Naive B cell (primary cell): ENCODE results near the gene IFIT3. TPM values are rescaled to one million over a fixed set of nuclear protein-coding genes. Genes with fewer than 3 reads are reported as not detected.
A peak's percentile ranks its signal among the peaks of the same experiment; 100 is the strongest.

Source experiments
- ATAC-seq, 2 donors: fragments of 150-1000 bp; cut with Tn5 transposase; 2 replicates each; pipeline ENCODE4 v1.10.0; 2021; ENCODE audit warnings: low read depth in 2 of 2, mild to moderate bottlenecking in 2 of 2, moderate library complexity in 2 of 2
- DNase-seq: peaks from one replicate; pipeline ENCODE4 v3.0.0; 2022
- H3K27ac Mint-ChIP-seq, 6 donors: one replicate each; pipeline ENCODE4 v1.8.0; 2020 to 2022; ENCODE audit warnings: mild to moderate bottlenecking in 6 of 6, mixed read lengths in 6 of 6, moderate library complexity in 5 of 6, inconsistent platforms in 2 of 6
- H3K27me3 Mint-ChIP-seq, 3 donors: one replicate each; pipeline ENCODE4 v1.8.0; 2021 to 2022; ENCODE audit warnings: mixed read lengths in 3 of 3, mild to moderate bottlenecking in 1 of 3
- H3K36me3 Mint-ChIP-seq, 2 donors: one replicate each; pipeline ENCODE4 v1.8.0; 2020 to 2022; ENCODE audit warnings: mixed read lengths in 2 of 2, inconsistent platforms in 1 of 2, mild to moderate bottlenecking in 1 of 2
- H3K4me1 Mint-ChIP-seq, 3 donors: one replicate each; pipeline ENCODE4 v1.8.0; 2020 to 2022; ENCODE audit warnings: mixed read lengths in 3 of 3, inconsistent platforms in 1 of 3, mild to moderate bottlenecking in 1 of 3, moderate library complexity in 1 of 3
- H3K4me3 Mint-ChIP-seq, 8 donors: one replicate each; pipeline ENCODE4 v1.8.0; 2020 to 2022; ENCODE audit warnings: mild to moderate bottlenecking in 8 of 8, mixed read lengths in 8 of 8, moderate library complexity in 8 of 8, inconsistent platforms in 2 of 8
- H3K9me3 Mint-ChIP-seq, 7 donors: one replicate each; pipeline ENCODE4 v1.8.0; 2020 to 2022; ENCODE audit warnings: mixed read lengths in 7 of 7, mild to moderate bottlenecking in 5 of 7, inconsistent platforms in 2 of 7, moderate library complexity in 1 of 7
- polyA plus RNA-seq, 6 donors: library from polyadenylated mRNA; unstranded; fragments of 300-500 nt; fragmentation: Illumina TruSeq; gene quantifications; one replicate each; pipeline ENCODE4 v1.2.3, GENCODE V29; 2021; ENCODE audit warnings: low read depth in 6 of 6

IFIT3 gene
- polyA plus RNA-seq, 6 donors from 2014 or later, result 3.5 to 27.2 (median 7.3) TPM

DNA sequence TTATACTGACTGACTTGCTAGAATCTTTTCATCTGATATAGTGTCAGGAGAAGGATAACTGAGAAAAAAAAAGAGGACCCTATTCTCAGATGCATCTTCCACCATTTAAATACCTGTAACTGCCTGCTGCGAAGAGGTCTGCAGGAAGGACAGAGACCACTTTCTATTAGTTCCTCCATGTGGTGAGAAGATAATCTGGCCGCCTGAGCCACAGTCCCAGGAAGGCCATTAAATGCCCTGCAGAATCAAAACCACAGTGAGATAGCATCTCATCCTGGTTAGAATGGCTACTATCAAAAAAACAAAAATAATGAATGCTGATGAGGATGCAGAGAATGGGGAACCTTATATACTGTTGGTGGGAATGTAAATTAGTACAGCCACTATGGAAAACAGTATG, 30.2 kb downstream of the IFIT3 start:
- H3K36me3 Mint-ChIP-seq, result peaks cover 10 to 11% of the 10 kb centered on the region in 2 donors
- H3K27ac Mint-ChIP-seq, result peak overlapping the region in 1 of 6 donors; percentile 61
- H3K9me3 Mint-ChIP-seq, result peaks cover 0 to 13% (median 4%) of the 10 kb centered on the region in 7 donors
- H3K4me3 Mint-ChIP-seq, result no peak overlapping the region
- DNase-seq (no peak), ATAC-seq (no peak)
- no peaks in the 10 kb centered on the region for H3K4me1 Mint-ChIP-seq
- no peaks in the 10 kb centered on the region for H3K27me3 Mint-ChIP-seq

DNA sequence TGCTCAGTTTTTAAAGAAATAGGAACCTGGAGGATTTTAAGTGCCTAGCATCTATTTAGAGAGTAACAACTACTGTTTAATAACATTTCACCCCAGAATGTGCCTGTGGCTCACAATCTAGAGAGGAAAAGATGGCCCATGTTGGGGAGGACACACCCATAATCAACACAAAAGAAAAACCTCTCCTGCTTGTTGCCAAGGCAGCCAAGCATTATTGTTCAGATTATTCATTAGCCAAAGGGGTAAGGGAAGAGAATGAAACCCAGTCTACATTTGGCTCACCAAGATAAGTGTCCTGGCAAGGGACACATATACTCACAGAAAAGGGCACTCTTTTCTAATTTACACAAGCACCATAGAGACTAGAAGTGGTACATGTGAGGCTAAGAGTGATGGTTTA, 32.4 kb downstream of the IFIT3 start:
- H3K36me3 Mint-ChIP-seq, result no peaks in the 10 kb centered on the region
- H3K4me1 Mint-ChIP-seq, result peaks cover 4 to 11% (median 5%) of the 10 kb centered on the region in 3 donors
- no peaks in the 10 kb centered on the region for H3K27me3 Mint-ChIP-seq
- H3K4me3 Mint-ChIP-seq, result no peak overlapping the region
- no peaks in the 10 kb centered on the region for H3K9me3 Mint-ChIP-seq
- ATAC-seq, result no peak
- no peak for DNase-seq
- H3K27ac Mint-ChIP-seq, result no peak overlapping the region

DNA sequence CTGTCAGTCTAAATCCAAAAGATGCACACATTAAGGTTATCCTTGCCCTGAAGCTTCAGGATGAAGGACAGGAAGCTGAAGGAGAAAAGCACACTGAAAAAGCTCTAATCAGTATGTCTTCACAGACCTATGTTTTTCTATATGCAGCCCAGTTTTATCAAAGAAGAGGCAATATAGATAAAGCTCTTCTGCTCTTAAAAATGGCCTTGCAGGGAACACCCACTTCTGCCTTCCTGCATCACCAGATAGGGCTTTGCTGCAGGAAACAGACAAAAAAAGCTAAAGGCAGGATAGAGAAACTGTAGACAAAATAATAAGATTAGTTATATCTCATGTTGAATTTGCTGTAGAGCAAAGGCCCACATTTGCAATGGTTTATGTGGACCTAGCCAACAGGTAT, 35.1 kb downstream of the IFIT3 start:
- Mint-ChIP-seq H3K27me3 (no peaks in the 10 kb centered on the region), H3K27ac (peak overlapping the region in 2 of 6 donors; percentile 16 to 31), H3K4me1 (peaks cover 4 to 11% (median 5%) of the 10 kb centered on the region in 3 donors), H3K9me3 (peaks cover 0 to 3% (median 0%) of the 10 kb centered on the region in 7 donors), H3K36me3 (no peaks in the 10 kb centered on the region), H3K4me3 (peak overlapping the region in 1 of 8 donors; percentile 13)
- DNase-seq, result no peak
- ATAC-seq, result no peak

DNA sequence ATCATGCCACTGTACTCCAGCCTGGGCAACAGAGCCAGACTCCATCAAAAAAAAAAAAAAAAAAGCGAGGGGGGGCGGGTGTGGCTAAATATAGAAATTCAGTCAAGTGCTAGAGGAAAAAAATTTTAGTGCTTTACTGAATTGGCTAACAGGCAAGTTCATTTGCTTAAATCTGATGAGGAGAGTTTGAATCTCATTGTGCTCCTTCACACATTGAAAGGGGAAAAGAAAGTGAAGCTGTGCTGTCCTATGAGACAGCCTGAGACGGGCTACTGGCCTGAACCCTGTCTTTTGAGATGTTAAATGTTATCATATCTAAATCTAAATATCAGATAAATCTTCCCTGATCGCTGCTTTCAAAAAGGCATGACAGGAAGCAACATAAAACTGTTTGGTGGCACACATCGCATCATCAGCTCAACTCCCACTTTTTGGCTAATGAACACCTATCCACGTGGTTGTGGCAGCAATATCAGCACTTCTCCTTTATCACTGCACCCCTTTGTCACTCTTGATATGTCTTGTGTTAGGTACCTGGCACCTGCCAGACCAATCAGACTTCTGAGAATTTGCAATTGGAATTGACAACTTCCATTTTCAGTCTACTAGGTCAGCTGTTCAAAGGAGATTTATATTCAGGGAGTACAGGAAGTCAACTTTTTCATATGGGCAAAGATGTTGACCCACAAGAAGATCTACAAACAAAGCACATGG, 36.1 kb downstream of the IFIT3 start:
- DNase-seq, result no peak

DNA sequence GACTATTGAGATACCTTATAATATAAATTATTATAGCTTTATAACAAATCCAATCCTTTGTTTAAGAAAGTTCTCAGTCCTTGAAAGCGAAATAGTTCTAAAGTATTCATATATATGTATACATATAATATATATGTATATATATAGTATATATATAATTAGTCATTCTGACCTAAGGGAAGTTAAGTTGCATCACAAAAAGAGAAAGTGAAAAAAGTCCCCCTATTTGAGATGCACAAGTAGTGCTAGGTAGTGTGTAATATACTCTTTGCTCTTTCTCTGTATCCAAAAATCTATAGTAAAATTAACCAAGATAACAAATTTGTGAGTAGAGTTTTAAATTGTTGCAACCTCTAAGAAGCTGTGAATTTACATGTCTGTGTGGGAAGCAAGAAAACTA, 36.7 kb downstream of the IFIT3 start:
- Mint-ChIP-seq H3K36me3 (no peaks in the 10 kb centered on the region), H3K27me3 (peaks cover 0 to under 1% (median 0%) of the 10 kb centered on the region in 3 donors), H3K4me3 (peak overlapping the region in 1 of 8 donors; percentile 7), H3K4me1 (peaks cover 7 to 13% (median 11%) of the 10 kb centered on the region in 3 donors), H3K9me3 (peaks cover 0 to 3% (median 0%) of the 10 kb centered on the region in 7 donors), H3K27ac (peak overlapping the region in 1 of 6 donors; percentile 7)
- DNase-seq (no peak), ATAC-seq (no peak)

More for the DNA sequence above, 36.1 kb downstream of the IFIT3 start:
- Mint-ChIP-seq H3K4me3 (peak overlapping the region in 2 of 8 donors; percentile 5 to 7), H3K9me3 (peaks cover 0 to 3% (median 0%) of the 10 kb centered on the region in 7 donors), H3K27me3 (no peaks in the 10 kb centered on the region), H3K36me3 (no peaks in the 10 kb centered on the region), H3K4me1 (peaks cover 4 to 11% (median 7%) of the 10 kb centered on the region in 3 donors), H3K27ac (peak overlapping the region in 4 of 6 donors; percentile 7 to 35 (median 16))
- peak; percentile 42 to 64 for ATAC-seq

DNA sequence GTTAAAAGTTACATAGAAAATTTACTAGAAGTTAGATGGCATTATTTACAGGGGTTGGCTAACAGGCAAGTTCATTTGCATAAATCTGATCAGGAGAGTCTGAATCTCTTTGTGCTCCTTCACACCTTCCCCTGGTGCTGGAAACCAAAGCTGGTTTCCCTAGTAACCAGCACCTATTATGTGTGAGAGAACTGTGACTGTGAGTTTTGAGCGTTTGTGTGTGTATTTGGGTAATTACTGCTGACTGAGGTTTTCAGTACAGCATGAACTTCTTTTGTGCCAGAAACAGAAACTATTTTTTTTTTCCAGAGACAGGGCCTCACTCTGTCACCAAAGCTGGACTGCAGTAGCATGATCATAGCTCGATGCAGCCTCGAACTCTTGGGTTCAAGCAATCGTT, 39.7 kb downstream of the IFIT3 start:
- Mint-ChIP-seq H3K36me3 (no peaks in the 10 kb centered on the region), H3K4me1 (peaks cover 8 to 14% (median 11%) of the 10 kb centered on the region in 3 donors), H3K9me3 (peaks cover 0 to 3% (median 0%) of the 10 kb centered on the region in 7 donors), H3K27me3 (peaks cover 0 to 5% (median 0%) of the 10 kb centered on the region in 3 donors), H3K27ac (no peak overlapping the region), H3K4me3 (no peak overlapping the region)
- DNase-seq, result no peak
- ATAC-seq, result no peak

DNA sequence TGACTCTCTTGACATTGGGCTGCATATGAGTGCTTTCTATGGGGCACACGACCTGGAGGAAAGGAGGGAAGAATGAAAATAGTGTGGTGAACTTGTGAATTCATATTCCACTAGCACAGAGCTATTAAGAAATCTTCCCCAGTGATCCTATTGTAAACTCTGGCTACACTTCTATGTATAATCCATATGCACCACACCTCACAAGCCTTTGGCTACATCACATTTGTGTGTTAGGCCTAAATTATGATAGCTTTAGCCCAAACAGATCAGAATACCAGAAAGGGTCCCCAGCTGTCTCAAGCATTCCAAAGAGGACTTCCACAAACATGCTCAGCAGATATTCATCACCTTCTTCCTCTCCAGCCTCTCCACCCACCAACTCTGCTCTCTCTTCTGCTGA, 40.3 kb downstream of the IFIT3 start:
- ATAC-seq (no peak), DNase-seq (no peak)
- Mint-ChIP-seq H3K36me3 (no peaks in the 10 kb centered on the region), H3K4me1 (peaks cover 8 to 14% (median 10%) of the 10 kb centered on the region in 3 donors), H3K27me3 (peaks cover 0 to 6% (median 0%) of the 10 kb centered on the region in 3 donors), H3K9me3 (peaks cover 0 to 3% (median 0%) of the 10 kb centered on the region in 7 donors), H3K27ac (peak overlapping the region in 1 of 6 donors; percentile 53), H3K4me3 (no peak overlapping the region)

DNA sequence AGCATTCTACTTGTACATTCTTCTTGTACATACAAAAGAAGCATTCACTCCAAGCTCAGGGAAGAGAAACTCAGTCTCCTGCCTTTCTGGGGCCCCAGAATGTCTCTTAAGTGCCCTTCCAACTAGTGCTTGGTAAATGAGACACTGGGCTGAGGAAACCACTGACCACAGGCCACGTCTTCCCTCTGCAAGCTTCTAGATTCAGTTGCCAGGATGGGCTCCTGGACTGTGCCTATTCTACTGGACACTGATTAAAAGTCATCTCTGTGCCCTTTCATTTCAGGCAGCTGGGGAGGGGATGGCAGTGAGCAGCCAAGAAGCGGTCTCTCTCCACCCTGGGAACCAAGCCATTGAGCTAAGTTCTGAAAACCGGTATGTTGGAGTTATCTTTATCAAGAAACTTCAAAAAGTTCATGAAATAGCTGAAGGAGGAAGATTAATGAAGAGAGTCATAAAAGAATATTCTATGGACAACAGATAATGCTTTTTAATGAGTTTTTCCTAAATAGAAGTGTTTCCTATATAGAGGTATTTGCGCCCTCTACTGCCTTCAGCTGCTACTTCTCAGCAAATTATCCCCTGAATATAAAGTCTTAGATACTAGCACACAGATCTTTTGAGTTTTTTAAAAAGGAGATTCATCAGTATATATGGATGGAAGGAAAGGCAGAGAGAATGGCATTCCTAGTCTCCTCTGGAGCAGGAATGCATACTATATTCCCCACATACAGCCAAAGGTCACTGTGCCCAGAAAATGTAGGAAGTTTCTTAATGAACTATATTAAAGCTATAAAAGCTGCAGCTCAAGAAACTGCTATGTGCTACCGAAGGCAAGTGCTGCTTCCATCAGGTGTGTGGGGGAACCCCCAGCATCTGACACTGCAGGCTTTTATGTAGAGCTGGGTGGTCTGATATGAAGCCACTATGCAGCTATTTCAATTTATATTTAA, 41.6 kb downstream of the IFIT3 start:
- Mint-ChIP-seq H3K27ac (no peak overlapping the region), H3K9me3 (peaks cover 0 to 3% (median 0%) of the 10 kb centered on the region in 7 donors), H3K4me3 (no peak overlapping the region), H3K36me3 (no peaks in the 10 kb centered on the region), H3K27me3 (peaks cover 0 to 6% (median 0%) of the 10 kb centered on the region in 3 donors), H3K4me1 (peaks cover 0 to 9% (median 7%) of the 10 kb centered on the region in 3 donors)
- ATAC-seq (no peak), DNase-seq (no peak)

DNA sequence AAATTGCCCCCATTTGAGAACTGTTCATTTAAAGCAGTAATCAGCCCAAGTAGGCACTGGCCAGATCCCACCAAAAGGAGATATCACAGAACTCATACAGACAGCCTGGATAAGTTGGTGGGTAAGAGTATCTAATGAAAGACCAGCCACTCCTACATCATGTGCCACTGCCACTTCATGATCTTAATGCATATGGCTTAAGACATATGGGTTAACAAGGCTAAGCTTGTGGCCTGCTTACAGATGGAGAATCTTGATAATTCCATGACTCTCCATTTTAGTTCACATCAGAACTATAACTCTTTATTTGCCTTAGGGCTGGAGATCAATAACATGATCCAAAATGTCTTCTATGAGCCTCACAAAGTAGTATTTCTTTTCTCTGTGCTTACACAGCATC, 43.3 kb downstream of the IFIT3 start:
- Mint-ChIP-seq H3K27me3 (peaks cover 0 to 6% (median 0%) of the 10 kb centered on the region in 3 donors), H3K4me3 (no peak overlapping the region), H3K27ac (no peak overlapping the region), H3K4me1 (peaks cover 0 to 9% (median 7%) of the 10 kb centered on the region in 3 donors), H3K9me3 (peaks cover 0 to 3% (median 0%) of the 10 kb centered on the region in 7 donors), H3K36me3 (no peaks in the 10 kb centered on the region)
- ATAC-seq (no peak), DNase-seq (no peak)

DNA sequence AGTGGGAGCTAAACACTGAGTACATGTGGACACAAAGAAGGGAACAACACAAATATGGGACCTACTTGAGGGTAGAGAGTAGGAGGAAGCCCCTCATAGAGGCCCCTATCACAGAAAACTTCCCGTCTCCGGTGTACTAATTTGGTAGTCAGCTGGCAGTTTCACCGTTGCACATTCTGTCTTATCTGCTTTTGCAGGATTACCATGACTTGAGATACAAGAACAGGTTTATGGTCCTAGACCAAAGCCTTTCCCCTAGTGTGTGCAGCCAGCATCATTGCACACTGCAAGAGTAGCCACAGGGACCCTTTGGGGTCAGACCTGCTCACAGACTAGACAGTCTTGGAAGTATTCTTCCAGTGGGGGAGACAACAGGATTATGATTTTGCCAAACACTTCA, 44.2 kb downstream of the IFIT3 start:
- H3K9me3 Mint-ChIP-seq, result peaks cover 0 to under 1% (median 0%) of the 10 kb centered on the region in 7 donors
- peaks cover 0 to 6% (median 0%) of the 10 kb centered on the region in 3 donors for H3K27me3 Mint-ChIP-seq
- peaks cover 0 to 9% (median 7%) of the 10 kb centered on the region in 3 donors for H3K4me1 Mint-ChIP-seq
- DNase-seq (no peak), ATAC-seq (no peak)
- H3K4me3 Mint-ChIP-seq, result no peak overlapping the region
- H3K27ac Mint-ChIP-seq, result no peak overlapping the region
- H3K36me3 Mint-ChIP-seq, result no peaks in the 10 kb centered on the region

DNA sequence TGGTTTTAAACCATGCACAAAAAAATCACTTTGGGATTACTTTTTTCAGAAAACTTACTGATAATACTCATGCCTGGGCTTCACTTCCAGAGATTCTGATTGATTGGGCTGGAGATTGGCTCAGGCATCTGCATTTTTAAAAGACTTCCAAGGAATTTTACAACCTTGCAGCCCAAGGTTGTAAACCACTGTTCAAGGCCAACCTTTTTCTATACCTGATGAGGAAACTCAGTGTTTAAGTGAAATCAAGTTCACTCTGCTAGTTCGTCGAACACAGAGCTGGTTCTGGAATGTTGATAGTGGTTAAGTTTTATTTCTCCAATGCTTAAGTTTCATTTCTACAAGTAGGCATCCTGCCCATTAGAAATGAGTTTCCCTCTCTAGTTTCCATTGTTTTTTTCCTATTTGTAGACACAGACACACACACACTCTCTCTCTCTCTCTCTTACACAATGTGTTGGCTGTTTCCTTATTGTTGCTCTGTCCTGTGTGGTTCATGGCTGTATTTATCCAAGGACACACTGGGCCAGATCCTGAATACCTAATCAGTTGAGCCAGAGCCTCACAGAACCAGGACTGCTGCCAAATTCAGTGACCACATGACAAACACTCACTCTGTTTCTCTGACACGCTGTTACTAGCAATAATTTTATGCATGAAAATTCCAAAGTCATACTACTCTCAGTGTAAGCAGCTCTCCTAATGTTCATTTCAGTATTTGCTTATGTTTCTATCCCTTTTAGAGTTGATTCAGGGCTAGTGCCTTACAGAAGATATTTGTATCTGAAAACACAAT, 46.3 kb downstream of the IFIT3 start:
- H3K27ac Mint-ChIP-seq, result no peak overlapping the region
- no peak for DNase-seq
- peaks cover 0 to 6% (median 0%) of the 10 kb centered on the region in 3 donors for H3K27me3 Mint-ChIP-seq
- peaks cover 0 to 7% (median 5%) of the 10 kb centered on the region in 3 donors for H3K4me1 Mint-ChIP-seq
- H3K36me3 Mint-ChIP-seq, result no peaks in the 10 kb centered on the region
- no peak for ATAC-seq
- H3K9me3 Mint-ChIP-seq, result no peaks in the 10 kb centered on the region
- H3K4me3 Mint-ChIP-seq, result no peak overlapping the region

DNA sequence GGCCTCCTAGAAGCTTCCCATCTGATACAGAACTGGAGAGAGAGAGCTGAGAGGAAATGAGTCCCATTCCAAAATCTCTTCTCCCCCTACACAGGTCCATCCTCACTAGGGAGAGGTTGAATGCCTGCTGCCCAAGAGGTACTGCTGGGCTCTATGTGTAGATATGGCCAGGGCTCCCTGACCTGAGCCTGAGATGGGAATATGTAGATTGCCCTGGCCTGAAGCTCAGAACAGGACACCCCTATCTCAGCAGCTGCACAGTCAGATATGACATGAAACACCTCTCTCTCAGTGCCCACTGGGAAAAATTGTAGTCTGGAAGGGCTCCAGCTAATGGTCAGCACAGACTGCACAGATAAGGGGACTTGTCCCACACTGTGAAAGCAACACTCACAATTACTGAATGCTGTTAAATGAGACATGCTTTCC, 46.9 kb downstream of the IFIT3 start:
- Mint-ChIP-seq H3K4me1 (peaks cover 0 to 3% (median 0%) of the 10 kb centered on the region in 3 donors), H3K36me3 (no peaks in the 10 kb centered on the region)

More for the DNA sequence above, 46.9 kb downstream of the IFIT3 start:
- H3K9me3 Mint-ChIP-seq, result no peaks in the 10 kb centered on the region
- no peak for ATAC-seq
- no peak overlapping the region for H3K27ac Mint-ChIP-seq
- no peak for DNase-seq
- H3K27me3 Mint-ChIP-seq, result peaks cover 0 to 3% (median 0%) of the 10 kb centered on the region in 3 donors
- no peak overlapping the region for H3K4me3 Mint-ChIP-seq
